Thyroid gland (tissue), 4 donors: ENCODE results near the gene EXOC3.

Source experiments
- CTCF ChIP-seq, 6 experiments: fragments of 200-600 bp in 3 of 6; fragments of 450-650 bp in 3 of 6; sonication (generic) in 3 of 6; IDR thresholded peaks; one replicate each; pipeline ENCODE4 v1.5.1; 2016 to 2019; ENCODE audit warnings: antibody characterized with exemption in 6 of 6, mild to moderate bottlenecking in 2 of 6, inconsistent platforms in 1 of 6, moderate library complexity in 1 of 6
- POLR2A ChIP-seq, 2 donors: fragments of 450-650 bp; IDR thresholded peaks; one replicate each; pipeline ENCODE4 v1.6.1; 2017; ENCODE audit warnings: antibody characterized with exemption in 2 of 2, mild to moderate bottlenecking in 2 of 2, moderate library complexity in 1 of 2

GRCh38 chr5:449151-449550 lies 6.2 kb downstream of the EXOC3 start:
- TF ChIP-seq CTCF (IDR thresholded peaks at IDR 0.05) (no peak), POLR2A (IDR thresholded peaks at IDR 0.05) (no peak)
